Adrenal gland (tissue), 12 donors: ENCODE measurements around the gene LDAH. TPM values are rescaled to one million over a fixed set of nuclear protein-coding genes. Genes with fewer than 3 reads are reported as not detected.

Source experiments
- DNase-seq, 7 donors: peaks; one replicate each; pipeline ENCODE4 v3.0.0-alpha.2; 2019 to 2020
- H3K27ac ChIP-seq, 5 donors: fragments of 200-600 bp; sonication (generic) in 4 of 5; 1 replicate in 3 of 5; 2 replicates in 2 of 5; pipeline versions ENCODE4 v1.5.1 to v1.8.0; 2016 to 2020; ENCODE audit warnings: mild to moderate bottlenecking in 1 of 5
- H3K27me3 ChIP-seq: fragments of 200-600 bp; 2 replicates; pipeline ENCODE4 v1.8.0; 2021
- H3K36me3 ChIP-seq, 2 donors: fragments of 200-600 bp; replicated peaks in 1 of 2; 1 replicate in 1 of 2; 2 replicates in 1 of 2; pipeline versions ENCODE4 v1.5.1 to v1.8.0; 2018 to 2022
- H3K4me1 ChIP-seq, 2 donors: fragments of 200-600 bp; replicated peaks in 1 of 2; 1 replicate in 1 of 2; 2 replicates in 1 of 2; pipeline versions ENCODE4 v1.5.1 to v1.8.0; 2018 to 2021
- H3K4me3 ChIP-seq, 4 donors: fragments of 200-600 bp; sonication (generic) in 3 of 4; one replicate each; pipeline ENCODE4 v1.5.1; 2016 to 2018
- H3K9me3 ChIP-seq, 3 donors: fragments of 200-600 bp; sonication (generic) in 1 of 3; replicated peaks in 1 of 3; 1 replicate in 2 of 3; 2 replicates in 1 of 3; pipeline versions ENCODE4 v1.5.1 to v1.8.0; 2016 to 2021
- CTCF ChIP-seq, 6 experiments: fragments of 450-650 bp in 4 of 6; fragments of 200-600 bp in 2 of 6; sonication (generic) in 1 of 6; IDR thresholded peaks; 1 replicate in 5 of 6; 2 replicates in 1 of 6; pipeline versions ENCODE4 v1.5.1 to v1.8.0; 2016 to 2021; ENCODE audit warnings: antibody characterized with exemption in 6 of 6, mild to moderate bottlenecking in 2 of 6, moderate library complexity in 1 of 6
- POLR2A ChIP-seq, 2 donors: fragments of 450-650 bp; IDR thresholded peaks; one replicate each; pipeline ENCODE4 v1.6.1; 2017; ENCODE audit warnings: antibody characterized with exemption in 2 of 2, mild to moderate bottlenecking in 2 of 2, moderate library complexity in 1 of 2
- WGBS, 4 donors: extraction: QIAGEN DNeasy Blood & Tissue Kit in 2 of 4; methylation state at CpG; one replicate each; pipeline versions ENCODE4 v1.1.5 to v1.1.7; 2013 to 2017; 5-methylcytosine and 5-hydroxymethylcytosine counted together
- intact Hi-C, 2 donors: fragments of 100-400 bp; cut with DNase I; formaldehyde crosslinking; loops; one replicate each; pipeline versions ENCODE4 v1.14.1 to v1.15.0; 2022 to 2023
- polyA plus RNA-seq, 3 donors: library from polyadenylated mRNA; stranded (reverse); fragments of 200-250 nt in 2 of 3; fragments of 350-450 nt in 1 of 3; fragmentation: Illumina TruSeq in 1 of 3; extraction: RNeasy Lipid Tissue Mini Kit (QIAGEN cat#74804) in 1 of 3; gene quantifications; one replicate each; pipeline ENCODE4 v1.2.3, GENCODE V29; 2013 to 2014
- total RNA-seq, 9 donors: library from RNA; depleted of rRNA in 4 of 9; stranded (reverse); fragments of >200 nt in 4 of 9; fragments of 120-200 nt in 1 of 9; fragmentation: NEBNext Ultra II Directional in 1 of 9; extraction: Animal tissue kit (Norgen Biotek cat#: 25700) in 1 of 9; gene quantifications; one replicate each; pipeline versions ENCODE4 v1.1.0 to v1.2.4, GENCODE V29; 2013 to 2023
- donor health status: healthy with polysubstance abuse.
- donor health status: Bipolar disorder and iron deficiency.
- donor health status: DM: yes; HTN: yes; CAD: no.
- donor health status: DM: no; HTN: no; CAD: no.
- donor health status: DM: no; HTN: no; CAD: no.
- donor health status: DM: yes; HTN: yes; CAD: no.

Gene LDAH
- total and polyA plus RNA-seq, 12 donors: 7.0 to 64.9 (median 31.5) TPM

- WGBS, 4 donors: 94 to 97% (median 96%) methylated on average over 4 of the region's 4 CpGs
Observed at GRCh38 chr2:20687260-20687832, 135.6 kb downstream of the LDAH start.

DNA sequence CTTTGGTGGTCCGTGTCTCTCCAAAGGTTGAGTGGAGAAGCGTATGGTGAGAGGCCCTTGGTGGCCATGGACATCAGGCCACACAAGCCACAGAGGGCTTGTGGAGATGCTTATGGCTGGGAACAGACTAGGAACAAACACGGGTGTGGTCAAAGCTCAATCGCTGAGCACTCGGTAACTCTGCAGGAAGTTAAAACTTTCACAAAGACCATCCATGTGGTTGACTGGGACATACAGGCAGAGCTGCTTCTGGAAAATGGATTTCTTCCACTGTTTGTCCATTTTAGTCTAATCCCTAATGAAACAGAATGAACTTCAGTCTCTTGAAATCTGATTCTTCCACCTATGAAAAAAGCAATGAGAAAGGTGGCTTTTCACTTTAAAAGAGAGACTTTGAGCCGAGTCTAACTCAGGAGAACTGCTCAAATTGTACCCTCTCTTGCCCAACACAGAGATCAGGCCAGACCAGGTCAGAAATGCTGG is 138.3 kb downstream of the LDAH start:
- DNase-seq: no peak
- Histone ChIP-seq H3K9me3 (no peaks in the 10 kb centered on the region), H3K4me1 (no peaks in the 10 kb centered on the region), H3K4me3 (no peak overlapping the region), H3K27ac (no peak overlapping the region), H3K27me3 (no peaks in the 10 kb centered on the region), H3K36me3 (peaks cover 0 to 19% of the 10 kb centered on the region in 2 donors)
- TF ChIP-seq CTCF (IDR thresholded peaks at IDR 0.05) (no peak), POLR2A (IDR thresholded peaks at IDR 0.05) (no peak)
- intact Hi-C loops: no loop called here
- whole genome bisulfite sequencing, 4 donors: 88 to 94% (median 93%) methylated on average over 6 of the region's 6 CpGs

More at GRCh38 chr2:20687260-20687832, 135.6 kb downstream of the LDAH start:
- Histone ChIP-seq H3K4me1 (no peaks in the 10 kb centered on the region), H3K4me3 (no peak overlapping the region), H3K27ac (no peak overlapping the region), H3K27me3 (no peaks in the 10 kb centered on the region), H3K9me3 (no peaks in the 10 kb centered on the region), H3K36me3 (peaks cover 0 to 19% of the 10 kb centered on the region in 2 donors)
- intact Hi-C loops: no loop called here
- no peak for TF ChIP-seq POLR2A (IDR thresholded peaks at IDR 0.05)
- TF ChIP-seq CTCF (IDR thresholded peaks at IDR 0.05): no peak
- no peak for DNase-seq

DNA sequence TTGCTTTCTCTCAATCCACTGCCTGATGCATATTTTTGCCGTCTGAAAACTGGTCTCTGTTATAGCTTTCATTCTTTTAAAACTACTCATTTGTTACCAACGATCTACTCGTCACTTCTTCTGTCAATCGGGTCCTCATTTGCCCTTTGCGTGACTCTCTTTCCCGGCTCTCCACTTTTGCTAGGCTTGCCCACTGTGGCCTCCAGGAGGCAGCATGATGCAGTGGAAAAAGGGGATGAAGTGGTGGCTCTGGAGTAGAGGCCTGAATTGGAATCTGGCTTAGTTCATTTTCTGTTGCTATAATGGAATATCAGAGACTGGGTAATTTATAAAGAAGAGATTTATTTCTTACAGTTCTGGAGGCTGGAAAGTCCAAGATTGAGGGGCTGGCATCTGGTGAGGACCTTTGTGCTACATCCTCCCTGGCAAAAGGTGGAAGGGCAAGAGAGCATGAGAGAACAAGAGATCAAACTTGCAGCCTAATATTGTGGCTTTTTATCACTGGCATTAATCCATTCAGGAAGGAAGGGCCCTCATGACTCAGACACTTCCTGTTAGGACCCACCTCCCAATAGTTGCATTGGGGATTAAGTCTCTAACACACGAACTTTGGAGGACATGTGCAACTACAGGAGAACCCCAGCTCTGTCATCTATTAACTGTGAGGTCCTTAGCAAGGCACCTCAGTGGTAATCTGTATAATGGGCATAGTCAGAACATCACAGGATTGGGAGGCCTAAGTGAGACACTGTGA is 140.6 kb downstream of the LDAH start:
- WGBS, 4 donors: 78 to 86% (median 79%) methylated on average over 7 of the region's 7 CpGs
- DNase-seq: no peak
- no peaks in the 10 kb centered on the region for H3K9me3 ChIP-seq
- H3K27ac ChIP-seq: no peak overlapping the region
- no peaks in the 10 kb centered on the region for H3K27me3 ChIP-seq
- TF ChIP-seq CTCF (IDR thresholded peaks at IDR 0.05) (peak in 4 of 6 experiments; percentile 32 to 49 (median 39)), POLR2A (IDR thresholded peaks at IDR 0.05) (no peak)
- intact Hi-C loops: no loop called here
- no peaks in the 10 kb centered on the region for H3K4me1 ChIP-seq
- H3K4me3 ChIP-seq: no peak overlapping the region
- H3K36me3 ChIP-seq: peaks cover 0 to 19% of the 10 kb centered on the region in 2 donors

- Histone ChIP-seq H3K4me1 (no peaks in the 10 kb centered on the region), H3K4me3 (no peak overlapping the region), H3K27ac (no peak overlapping the region), H3K36me3 (peaks cover 0 to 11% of the 10 kb centered on the region in 2 donors), H3K9me3 (no peaks in the 10 kb centered on the region), H3K27me3 (no peaks in the 10 kb centered on the region)
- WGBS, 4 donors: 86 to 91% (median 88%) methylated on average over 6 to 10 of the region's 10 CpGs
- no peak for DNase-seq
- intact Hi-C loops: no loop called here
- TF ChIP-seq CTCF (IDR thresholded peaks at IDR 0.05) (no peak), POLR2A (IDR thresholded peaks at IDR 0.05) (no peak)
Observed at GRCh38 chr2:20680744-20681375, 142.0 kb downstream of the LDAH start.
